ENCODE measurements around the gene HCAR2. TPM values are rescaled to one million over a fixed set of nuclear protein-coding genes. Genes with fewer than 3 reads are reported as not detected.
A peak's percentile ranks its signal among the peaks of the same experiment; 100 is the strongest.

The HCAR2 gene
- total and polyA plus RNA-seq, 2 of the 13 experiments (the other 11 are each of a cell fraction or from before 2014, with no cell fraction given): 0.09 to 5.6 TPM

- TF ChIP-seq, protein P1, sequence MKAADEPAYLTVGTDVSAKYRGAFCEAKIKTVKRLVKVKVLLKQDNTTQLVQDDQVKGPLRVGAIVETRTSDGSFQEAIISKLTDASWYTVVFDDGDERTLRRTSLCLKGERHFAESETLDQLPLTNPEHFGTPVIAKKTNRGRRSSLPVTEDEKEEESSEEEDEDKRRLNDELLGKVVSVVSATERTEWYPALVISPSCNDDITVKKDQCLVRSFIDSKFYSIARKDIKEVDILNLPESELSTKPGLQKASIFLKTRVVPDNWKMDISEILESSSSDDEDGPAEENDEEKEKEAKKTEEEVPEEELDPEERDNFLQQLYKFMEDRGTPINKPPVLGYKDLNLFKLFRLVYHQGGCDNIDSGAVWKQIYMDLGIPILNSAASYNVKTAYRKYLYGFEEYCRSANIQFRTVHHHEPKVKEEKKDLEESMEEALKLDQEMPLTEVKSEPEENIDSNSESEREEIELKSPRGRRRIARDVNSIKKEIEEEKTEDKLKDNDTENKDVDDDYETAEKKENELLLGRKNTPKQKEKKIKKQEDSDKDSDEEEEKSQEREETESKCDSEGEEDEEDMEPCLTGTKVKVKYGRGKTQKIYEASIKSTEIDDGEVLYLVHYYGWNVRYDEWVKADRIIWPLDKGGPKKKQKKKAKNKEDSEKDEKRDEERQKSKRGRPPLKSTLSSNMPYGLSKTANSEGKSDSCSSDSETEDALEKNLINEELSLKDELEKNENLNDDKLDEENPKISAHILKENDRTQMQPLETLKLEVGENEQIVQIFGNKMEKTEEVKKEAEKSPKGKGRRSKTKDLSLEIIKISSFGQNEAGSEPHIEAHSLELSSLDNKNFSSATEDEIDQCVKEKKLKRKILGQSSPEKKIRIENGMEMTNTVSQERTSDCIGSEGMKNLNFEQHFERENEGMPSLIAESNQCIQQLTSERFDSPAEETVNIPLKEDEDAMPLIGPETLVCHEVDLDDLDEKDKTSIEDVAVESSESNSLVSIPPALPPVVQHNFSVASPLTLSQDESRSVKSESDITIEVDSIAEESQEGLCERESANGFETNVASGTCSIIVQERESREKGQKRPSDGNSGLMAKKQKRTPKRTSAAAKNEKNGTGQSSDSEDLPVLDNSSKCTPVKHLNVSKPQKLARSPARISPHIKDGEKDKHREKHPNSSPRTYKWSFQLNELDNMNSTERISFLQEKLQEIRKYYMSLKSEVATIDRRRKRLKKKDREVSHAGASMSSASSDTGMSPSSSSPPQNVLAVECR (CRISPR knock-in tag; IDR thresholded peaks at IDR 0.05; ENCODE audit: borderline replicate concordance): peak; percentile 22
- TF ChIP-seq, protein P2, sequence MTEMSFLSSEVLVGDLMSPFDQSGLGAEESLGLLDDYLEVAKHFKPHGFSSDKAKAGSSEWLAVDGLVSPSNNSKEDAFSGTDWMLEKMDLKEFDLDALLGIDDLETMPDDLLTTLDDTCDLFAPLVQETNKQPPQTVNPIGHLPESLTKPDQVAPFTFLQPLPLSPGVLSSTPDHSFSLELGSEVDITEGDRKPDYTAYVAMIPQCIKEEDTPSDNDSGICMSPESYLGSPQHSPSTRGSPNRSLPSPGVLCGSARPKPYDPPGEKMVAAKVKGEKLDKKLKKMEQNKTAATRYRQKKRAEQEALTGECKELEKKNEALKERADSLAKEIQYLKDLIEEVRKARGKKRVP (CRISPR knock-in tag; IDR thresholded peaks at IDR 0.05): no peak
- TF ChIP-seq RAD51 (IDR thresholded peaks at IDR 0.05; ENCODE audit: borderline replicate concordance) (no peak), SALL2 (CRISPR knock-in tag; IDR thresholded peaks at IDR 0.05) (no peak), ZNF563 (CRISPR knock-in tag; IDR thresholded peaks at IDR 0.05) (no peak), TEAD3 (CRISPR knock-in tag; optimal IDR thresholded peaks at IDR 0.05; ENCODE audit: borderline replicate concordance) (no peak), CENPT (CRISPR knock-in tag; IDR thresholded peaks at IDR 0.05; ENCODE audit: low read depth) (no peak), ERF (CRISPR knock-in tag; IDR thresholded peaks at IDR 0.05) (peak; percentile 33; the same call in 1 of the 2 replicates), SOX5 (CRISPR knock-in tag; IDR thresholded peaks at IDR 0.05; ENCODE audit: borderline replicate concordance) (0 out of 2 replicates have a peak, but pooled peaks have one; percentile 3), PHF21A (CRISPR knock-in tag; IDR thresholded peaks at IDR 0.05) (0 out of 2 replicates have a peak, but pooled peaks have one; percentile 54), ZSCAN25 (CRISPR knock-in tag; IDR thresholded peaks at IDR 0.05) (no peak), MTF1 (CRISPR knock-in tag; IDR thresholded peaks at IDR 0.05) (no peak), ZNF235 (CRISPR knock-in tag; IDR thresholded peaks at IDR 0.05; ENCODE audit: borderline replicate concordance) (no peak), ZNF296 (CRISPR knock-in tag; conservative IDR thresholded peaks at IDR 0.05) (no peak), ZNF562 (CRISPR knock-in tag; IDR thresholded peaks at IDR 0.05; ENCODE audit: borderline replicate concordance) (no peak), HNRNPLL (IDR thresholded peaks at IDR 0.05; ENCODE audit: low read depth, low read length, poor library complexity, severe bottlenecking) (no peak), TCF7L2 (IDR thresholded peaks at IDR 0.05; ENCODE audit: low read depth, low read length) (no peak), ZNF674 (CRISPR knock-in tag; IDR thresholded peaks at IDR 0.05; ENCODE audit: low read depth) (no peak), RAD21 (CRISPR knock-in tag; IDR thresholded peaks at IDR 0.05) (peak; percentile 20; the same call in 1 of the 2 replicates), TCF12 (IDR thresholded peaks at IDR 0.05) (no peak), TCF12 (CRISPR knock-in tag; IDR thresholded peaks at IDR 0.05) (no peak), TOE1 (CRISPR knock-in tag; IDR thresholded peaks at IDR 0.05) (no peak), DRAP1 (CRISPR knock-in tag; IDR thresholded peaks at IDR 0.05) (no peak), SIX4 (CRISPR knock-in tag; IDR thresholded peaks at IDR 0.05) (no peak)
- TF ChIP-seq, protein P3, sequence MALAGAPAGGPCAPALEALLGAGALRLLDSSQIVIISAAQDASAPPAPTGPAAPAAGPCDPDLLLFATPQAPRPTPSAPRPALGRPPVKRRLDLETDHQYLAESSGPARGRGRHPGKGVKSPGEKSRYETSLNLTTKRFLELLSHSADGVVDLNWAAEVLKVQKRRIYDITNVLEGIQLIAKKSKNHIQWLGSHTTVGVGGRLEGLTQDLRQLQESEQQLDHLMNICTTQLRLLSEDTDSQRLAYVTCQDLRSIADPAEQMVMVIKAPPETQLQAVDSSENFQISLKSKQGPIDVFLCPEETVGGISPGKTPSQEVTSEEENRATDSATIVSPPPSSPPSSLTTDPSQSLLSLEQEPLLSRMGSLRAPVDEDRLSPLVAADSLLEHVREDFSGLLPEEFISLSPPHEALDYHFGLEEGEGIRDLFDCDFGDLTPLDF (CRISPR knock-in tag; IDR thresholded peaks at IDR 0.05): no peak
These were observed 27.3 kb upstream of the HCAR2 start, which contains the start of gene HCAR1 (continued) for GRCh38 chr12:122730215-122731014.
